GM19240 (cell line): ENCODE results near the gene TRABD2B.

Source experiments
- DNase-seq: peaks from one replicate; pipeline ENCODE4 v3.0.0; 2011; ENCODE audit warnings: low spot score; ENCODE audit not compliant: insufficient read length

The TRABD2B gene

DNA sequence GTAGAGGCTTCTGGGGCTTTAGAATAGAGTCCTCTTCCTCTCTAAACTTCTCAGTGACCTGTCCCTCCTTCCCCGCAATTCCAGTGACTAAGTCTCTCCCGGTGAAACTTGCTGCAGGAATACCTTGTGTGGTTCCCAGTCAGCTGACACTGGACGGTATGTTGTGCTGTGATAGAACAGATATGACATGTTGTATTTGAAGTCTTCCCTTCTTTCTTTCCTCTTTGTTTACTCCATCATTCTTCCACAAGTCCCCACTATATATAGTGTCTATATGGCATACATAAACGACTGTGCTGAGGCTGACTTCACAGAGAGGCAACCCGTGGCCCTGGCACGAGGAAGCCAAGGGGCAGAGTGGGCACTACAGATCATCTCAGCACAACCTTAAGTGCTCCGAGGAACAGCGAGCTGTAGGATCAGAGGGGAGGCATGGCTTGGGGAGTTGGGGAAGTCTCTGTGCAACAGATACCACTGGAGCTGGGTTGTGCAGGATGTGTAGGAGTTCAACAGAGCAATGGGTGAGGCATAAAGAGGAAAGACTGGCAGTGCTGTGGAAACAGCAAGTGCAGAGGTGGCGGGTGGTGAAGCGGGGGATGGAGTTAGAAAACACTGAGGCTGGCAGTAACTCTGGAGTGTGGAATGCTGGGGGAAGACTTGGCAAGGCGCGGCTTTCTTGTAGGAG lies 237.8 kb downstream of the TRABD2B start:
- DNase-seq: no peak

DNA sequence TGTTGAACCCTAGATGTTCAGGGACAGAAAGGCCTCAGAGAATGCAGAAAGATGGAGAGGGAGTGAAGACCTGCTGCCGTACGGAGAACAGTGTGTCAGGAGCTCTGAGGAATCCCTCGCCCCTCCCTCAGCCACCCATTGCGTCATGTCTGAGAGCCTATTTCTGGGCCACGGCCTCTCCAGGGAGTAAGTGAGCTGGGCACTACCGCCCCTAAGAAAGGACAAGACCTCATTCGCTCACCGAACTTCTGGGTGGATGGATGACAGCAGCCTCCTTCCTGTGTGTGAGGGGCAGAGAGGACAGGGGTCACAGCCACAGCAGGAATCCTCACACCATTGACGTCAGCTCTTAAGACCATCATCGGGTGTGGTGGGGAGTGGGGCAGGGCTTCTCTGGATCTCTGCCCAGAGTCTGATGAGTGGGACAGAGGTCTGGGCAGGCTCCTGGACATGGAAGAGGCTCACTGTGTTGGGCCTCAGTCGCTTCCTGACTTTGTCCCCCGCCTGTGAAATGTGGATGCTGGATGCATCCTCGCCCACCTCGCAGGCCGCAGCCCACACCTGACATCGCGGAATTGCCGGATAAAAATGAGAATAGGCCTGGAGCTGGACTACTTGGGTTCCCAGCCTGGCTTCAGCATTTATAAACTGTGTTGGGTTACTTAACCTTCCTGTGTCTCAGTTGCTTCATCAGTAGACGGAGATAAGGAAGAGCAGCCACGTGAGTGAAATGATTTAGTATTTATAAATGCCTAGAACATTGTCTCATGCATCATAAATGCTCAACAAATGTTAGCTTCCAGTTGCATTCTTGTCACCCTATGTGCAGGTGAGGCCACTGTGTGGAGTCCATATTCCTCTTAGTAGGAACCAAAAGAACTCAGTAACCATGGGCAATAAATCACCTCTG lies 238.6 kb downstream of the TRABD2B start:
- no peak for DNase-seq

DNA sequence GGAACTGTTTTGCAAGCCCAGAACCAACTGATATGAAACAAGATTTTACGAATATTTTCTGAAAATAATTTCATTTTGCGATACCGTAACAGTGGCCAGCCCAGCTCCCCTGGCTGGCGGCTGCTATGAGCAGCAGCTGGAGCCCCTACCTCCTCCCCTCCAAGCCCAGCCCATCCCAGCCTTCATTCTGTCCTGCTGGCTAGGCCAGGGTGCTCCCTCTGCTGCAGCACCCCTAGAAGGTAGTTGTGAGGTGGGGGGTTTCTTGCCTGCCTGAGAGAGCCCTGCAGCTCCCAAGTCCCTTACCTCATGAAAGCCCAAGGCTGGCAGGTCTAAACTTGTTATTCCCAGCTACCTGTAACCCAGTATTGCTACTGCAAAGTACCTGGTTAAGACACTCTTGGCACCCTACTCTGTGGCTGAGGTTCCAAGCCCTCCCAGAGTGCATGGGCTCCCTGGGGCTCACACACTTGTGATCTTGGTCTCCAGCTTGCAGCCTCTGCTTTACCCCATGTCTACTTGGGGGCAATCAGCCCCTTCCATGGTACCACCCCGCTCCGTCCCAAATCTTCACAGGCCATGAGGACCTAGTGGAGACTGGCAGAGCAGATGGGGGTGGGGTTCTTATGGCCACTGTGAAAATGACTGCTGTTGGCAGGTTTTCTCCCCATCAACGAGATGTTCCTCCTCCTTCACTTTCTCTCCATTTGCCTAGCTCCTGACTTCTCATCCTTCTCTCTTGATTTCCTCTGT lies 239.8 kb downstream of the TRABD2B start:
- DNase-seq: no peak

DNA sequence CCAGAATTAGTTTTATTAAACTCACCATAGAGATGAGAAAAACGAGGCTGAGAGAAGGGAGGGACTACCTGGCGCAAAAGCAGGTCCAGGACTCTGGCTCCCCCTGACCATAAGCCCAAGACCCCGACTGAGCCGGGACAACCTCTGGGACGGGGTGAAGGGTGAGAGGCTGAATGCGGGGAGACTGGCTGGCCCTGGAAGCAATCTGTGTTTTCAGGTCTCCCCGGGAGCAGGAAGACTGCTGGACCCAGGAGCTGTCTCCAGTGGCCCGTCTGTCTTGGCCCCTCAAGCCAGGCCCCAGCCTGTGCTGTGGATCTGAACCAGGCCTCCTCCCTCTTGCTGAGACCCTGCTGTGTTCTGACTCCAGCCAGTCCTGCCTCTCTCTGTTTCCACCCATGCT lies 240.8 kb downstream of the TRABD2B start:
- DNase-seq: no peak

DNA sequence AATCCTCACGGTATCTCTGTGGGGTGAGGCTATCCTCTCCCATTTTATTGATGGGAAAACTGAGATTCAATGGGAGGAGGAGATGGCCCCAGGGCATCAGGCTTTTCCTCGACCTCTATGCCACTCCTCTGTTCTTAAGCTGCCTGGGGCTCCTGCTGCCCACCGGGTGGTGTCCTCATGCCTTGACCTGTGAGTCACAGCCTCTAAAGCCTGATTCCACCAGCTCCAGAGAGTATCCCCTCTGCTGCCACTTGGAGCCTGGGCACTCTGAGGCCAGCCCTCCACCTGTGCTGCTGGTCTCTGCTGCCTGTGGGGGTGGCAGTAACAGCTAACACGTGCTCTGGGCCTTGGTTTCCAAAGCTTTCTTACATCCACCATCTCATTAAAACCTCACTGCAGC lies 241.2 kb downstream of the TRABD2B start:
- no peak for DNase-seq

DNA sequence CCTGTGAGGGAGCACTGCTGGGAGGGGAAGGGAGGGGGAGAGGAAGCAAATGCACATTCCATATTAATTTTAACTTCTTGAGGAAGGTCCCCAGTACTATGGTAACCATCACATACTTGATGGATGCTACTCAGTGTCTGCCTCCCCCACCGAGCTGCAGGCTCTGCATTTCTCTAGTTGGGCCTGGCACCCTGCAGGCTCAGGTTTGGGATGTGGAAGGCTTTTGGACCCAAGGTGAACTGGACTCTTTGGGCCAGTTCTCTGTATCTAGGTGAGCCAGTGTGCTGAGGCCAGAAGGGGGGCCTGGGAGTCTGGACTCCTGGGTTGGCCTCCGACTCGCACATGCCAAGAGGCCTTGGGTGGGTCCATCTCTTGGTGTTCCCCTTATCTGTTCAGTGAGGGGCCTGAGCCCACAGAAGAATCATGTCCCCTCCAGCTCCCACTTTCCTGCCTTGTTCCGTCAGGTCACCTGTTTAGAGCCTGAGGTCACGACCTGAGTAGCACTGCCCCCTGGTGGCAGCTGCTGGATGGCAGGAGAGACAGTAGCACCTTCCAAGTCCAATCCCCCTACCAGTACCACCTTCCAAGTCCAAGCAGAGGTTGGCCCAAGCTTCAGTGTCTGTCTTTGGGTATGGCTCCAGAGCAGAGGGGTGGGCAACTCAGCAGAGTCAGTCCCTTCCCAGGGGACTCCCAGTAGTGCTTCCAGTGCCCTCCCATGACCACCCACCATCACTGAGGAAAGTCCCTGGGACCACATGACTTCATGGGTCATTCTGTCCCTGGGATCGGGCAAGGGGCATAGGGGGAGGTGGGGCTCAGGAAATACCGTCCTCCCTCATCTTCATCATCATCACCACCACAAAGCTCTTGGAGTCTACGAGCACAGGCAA lies 241.8 kb downstream of the TRABD2B start:
- DNase-seq: no peak

DNA sequence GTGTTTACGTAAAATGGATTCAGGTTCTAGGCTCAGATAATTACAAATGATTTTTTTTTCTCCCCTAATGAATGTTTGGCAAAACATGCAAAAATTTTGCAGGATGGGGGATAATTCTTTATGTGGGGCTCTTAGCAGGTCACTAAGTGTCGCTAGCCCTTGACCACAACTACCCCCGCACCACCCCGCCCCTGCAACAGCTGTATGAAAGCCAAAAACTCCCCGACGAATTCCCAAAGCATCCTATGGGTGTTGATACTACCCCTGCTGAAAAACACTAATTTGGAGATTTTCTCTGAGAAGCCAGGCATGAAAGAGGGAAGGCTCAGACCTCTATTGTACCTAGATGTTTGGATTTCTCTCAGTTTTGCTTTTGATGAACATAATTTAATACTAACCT lies 243.0 kb downstream of the TRABD2B start:
- DNase-seq: no peak

DNA sequence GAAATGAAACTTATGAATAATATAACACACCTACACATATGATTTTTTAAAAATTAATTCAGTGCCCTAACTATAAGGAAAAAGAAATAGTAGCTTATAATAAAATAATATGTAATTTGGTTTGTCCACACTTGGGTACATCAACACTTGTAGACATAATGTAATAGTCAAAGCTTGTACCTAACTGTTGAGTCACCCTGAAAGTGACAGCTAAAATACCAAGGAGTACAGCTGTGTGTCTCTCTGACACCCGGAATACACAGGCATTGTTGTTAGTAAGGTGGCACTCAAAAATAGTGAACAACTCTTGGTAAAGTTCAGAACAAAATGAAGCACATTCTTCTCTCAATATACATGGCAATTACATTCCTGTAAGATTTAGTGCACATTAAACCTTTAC lies 243.4 kb downstream of the TRABD2B start:
- DNase-seq: no peak

DNA sequence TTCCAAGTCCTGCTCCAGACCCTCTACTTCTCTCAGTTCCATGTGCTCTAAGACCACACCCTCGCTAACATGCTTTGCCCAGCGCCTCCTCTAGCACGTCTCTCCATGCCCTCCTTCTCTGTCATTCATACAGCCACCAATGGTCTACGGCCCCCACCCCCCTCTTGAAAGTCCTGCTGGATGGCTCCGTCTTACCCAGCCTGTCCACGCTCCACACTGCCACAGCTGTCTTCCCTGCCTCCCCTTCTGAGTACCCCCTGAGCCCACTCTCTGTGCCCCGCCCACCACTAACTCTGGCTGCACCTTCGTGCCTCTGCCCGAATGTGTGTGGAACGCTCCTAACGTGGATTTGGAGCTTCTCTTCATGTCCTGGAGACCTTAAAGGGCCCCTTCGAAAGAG lies 244.6 kb downstream of the TRABD2B start:
- DNase-seq: no peak

DNA sequence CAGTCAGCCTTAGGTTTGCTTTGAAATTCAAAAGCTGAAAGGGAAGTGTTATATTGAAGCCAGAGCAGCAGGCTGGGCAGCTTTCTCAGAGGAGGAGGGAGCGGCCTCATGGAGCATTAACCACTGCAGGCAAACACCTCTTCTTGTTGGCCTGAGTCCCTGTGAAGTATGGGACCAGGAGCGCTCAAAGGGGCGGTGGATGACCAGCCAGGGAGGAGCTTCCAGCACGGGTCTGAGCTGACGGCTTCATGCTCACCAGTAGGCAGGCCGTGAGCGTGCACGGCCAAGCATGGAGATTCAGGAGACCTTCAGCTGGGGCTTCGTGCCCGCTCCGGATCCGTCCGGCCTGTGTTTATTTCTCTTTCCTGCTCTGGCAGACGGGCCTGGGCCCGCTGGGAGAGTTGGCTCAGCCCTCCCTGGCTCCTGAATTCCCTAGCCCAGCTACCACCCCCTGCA lies 245.2 kb downstream of the TRABD2B start:
- DNase-seq: no peak

DNA sequence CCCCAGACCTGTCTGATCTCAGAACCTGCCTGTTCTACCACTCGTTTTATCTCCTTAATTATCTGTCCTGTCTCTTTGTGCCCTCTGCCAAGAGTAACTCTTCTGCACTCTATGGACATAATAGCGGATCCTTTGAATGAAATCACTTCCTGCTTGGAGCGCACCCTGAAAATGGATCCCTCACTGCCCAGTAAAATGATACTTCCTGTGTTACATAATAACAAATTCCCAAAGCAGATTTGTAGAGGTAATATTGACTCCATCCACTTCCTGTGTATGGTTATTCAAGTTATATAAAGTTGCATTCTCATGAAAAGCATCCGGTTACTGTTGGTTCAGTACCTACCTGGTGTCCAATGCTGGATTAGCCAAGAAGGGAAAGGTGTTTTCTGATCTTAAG lies 246.0 kb downstream of the TRABD2B start:
- no peak for DNase-seq

DNA sequence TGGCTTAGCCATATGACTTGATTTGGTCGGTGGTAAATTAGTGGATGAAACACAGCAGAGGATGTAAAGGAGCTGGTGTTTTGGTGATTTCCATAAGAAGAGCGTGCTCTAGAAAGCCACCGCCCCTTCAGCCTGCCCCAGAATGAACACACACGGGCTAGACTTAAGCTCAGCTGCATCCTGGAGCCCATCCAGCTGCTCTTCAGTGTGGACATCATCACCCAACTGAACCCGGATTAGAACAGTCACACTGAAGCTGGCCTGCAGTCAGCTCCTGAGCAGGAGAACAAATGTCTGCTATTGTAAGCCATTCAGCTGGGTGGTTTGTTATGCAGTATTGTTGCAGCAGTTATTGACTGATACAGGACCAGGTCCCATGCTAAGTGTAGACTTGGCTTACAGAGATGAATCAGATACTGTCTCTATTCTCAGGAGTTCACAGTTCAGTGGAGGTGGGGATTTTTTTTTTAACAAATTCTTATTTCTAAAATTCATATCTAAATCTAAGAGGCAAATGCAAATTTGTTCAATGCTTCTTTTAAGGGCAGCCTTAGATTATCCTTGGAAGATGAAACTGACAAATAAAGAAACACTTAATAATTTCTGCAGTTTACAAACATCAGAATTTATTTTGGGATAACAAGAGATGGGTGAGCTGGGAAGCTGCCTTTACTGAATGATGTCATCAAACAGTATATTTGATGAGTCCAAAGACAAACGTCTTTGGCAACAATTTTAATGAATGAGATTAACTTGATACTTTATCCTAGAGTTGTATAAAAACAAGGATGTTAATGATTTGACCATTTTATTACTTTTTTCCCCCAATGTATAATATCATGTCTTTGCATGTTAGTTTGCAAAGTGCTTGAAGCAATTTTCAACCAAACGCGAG lies 251.2 kb downstream of the TRABD2B start:
- no peak for DNase-seq

DNA sequence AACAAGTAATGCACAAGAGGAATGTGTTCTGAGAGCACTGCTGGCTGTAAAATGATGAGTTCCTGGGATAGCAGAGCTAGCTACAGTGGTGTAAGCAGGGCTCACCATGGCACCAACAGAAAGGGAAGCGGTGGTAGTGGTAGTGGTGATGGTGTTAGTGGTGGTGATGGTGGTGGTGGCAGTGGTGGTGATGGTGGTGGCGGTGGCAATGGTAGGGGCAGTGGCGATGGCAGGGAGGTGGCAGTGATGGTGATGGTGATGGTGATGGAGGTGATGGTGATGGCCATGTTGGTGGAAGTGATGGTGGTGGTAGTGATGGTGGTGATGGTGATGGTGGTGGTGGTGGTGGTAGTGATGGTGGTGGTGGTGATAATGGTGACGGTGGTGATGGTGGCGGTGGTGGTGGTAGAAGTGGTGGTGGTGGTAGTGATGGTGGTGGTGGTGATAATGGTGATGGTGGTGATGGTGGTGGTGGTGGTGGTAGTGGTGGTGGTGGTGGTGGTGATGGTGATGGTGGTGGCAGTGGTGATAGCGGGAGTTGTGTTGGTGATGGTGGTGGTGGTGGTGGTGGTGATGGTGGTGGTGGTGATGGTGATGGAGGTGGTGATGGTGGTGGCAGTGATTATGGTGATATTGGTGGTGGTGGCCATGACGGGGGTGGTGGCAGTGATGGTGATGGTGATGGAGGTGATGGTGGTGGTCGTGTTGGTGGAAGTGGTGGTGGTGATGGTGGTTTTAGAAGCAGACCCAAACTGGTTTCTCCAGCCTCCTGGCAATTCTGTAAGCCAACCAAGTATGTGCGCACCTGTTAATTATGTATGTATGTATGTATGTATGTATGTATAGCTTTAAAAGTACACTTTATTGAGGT lies 254.1 kb downstream of the TRABD2B start:
- DNase-seq: no peak

DNA sequence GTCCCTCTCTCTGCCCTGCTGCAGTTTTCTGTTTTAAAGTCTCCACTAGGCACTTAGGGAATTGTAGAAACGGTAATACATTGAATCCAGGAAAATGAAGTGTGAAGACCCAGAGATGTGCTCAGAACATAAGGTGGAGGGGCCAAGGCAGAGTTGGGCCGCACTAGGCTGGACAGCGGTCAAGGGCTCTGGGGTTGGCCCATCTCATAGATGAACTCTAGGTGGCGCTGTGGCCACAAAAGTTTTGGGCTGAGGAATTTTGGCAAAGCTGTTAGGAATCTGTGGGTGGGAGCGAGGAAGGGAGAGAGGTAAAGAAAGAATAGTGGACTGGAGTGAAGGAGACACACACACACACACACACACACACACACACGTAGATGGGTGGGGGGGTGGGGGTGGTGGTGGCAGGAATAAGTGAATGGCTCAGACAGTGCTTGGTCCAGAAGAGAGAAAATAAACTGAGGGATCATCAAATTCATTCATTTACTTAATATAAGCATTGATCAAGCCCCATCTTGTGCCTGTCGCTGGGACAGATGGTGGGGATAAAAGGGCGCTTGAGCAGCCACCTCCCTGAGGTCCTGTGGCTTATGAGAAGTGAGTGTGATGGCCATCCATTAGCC lies 258.5 kb downstream of the TRABD2B start:
- no peak for DNase-seq

DNA sequence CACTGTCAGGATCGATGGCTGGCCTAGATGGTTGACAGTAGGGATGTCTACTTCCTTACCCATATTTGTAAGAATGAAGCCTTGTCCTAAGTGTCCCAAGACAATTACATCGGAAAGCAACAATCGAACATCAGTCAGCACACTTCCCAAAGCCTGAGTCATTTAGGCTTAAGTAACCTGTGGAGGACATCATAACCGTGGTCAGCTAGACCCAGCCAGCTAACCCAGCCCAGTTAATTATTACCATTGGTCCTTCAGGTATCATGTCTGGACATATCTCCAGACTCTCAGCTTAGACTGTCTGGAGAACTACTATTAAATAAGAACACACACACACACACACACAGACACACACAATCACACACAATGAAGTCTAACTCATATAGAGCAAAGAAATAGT lies 264.7 kb downstream of the TRABD2B start:
- DNase-seq: no peak

DNA sequence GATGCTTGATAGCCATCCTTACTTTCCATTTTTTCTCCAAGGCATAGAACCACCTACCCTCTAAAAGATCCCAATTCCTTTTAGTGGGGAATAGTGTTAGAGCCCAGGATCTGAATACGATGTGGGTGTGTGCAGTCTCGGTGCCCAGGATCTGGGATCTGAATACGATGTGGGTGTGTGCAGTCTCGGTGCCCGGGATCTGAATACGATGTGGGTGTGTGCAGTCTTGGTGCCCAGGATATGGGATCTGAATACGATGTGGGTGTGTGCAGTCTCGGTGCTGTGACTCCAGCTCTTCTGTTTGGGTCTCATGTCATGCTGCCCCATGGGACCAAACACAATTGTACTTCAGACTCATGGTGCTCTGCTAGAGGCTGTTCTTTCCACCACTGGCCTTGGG lies 265.5 kb downstream of the TRABD2B start:
- no peak for DNase-seq

DNA sequence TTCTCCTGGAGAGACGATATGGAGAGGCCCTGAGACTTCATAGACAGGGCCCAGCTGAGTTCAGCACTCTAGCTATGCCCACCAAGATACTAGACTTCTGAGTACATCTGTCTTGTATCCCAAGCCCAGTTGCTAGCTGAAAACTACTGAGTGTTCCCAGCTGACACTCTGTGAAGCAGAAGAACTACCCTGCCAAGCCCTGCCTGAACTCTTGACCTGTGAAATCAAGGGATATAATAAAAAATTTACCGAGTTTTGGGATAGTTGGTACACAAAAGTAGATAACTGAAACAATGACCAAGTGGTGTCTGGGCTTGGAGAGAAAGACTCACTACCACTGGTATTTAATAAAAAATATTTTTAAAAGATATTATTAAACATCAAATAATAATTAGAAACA lies 267.5 kb downstream of the TRABD2B start:
- no peak for DNase-seq

DNA sequence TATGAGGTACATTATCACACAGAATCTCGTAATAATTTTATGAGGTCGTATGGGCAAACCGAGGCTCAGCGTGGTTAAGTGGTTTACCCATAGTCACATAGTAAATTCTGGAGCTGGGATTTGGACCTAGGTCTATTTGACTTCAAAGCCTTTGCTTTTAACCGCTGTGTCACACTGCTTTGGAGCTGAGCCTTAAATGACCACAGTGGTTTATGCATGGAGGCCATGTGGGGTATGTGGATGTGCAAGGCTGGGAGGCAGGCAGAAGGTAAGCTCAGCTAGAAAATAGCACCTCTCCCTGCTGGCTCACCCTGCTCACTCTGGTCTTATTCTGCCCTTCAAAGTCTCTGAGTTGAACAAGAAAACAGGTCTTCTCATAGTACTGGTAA lies 269.5 kb downstream of the TRABD2B start:
- no peak for DNase-seq
